Small intestine (tissue), 7 donors: Measurements from ENCODE around the gene TBCEL. TPM values are rescaled to one million over a fixed set of nuclear protein-coding genes. Genes with fewer than 3 reads are reported as not detected.

Experiments
- DNase-seq, 2 donors: peaks; one replicate each; pipeline versions ENCODE4 v3.0.0 to v3.0.0-alpha.2; 2013
- FAIRE-seq: peaks from 2 replicates; lab custom pipeline; 2012; peaks lifted over from hg19 to GRCh38; lab: Jason Lieb, UNC
- H3K27ac ChIP-seq, 3 donors: one replicate each; pipeline ENCODE4 v1.5.1; 2013; ENCODE audit warnings: low read length in 2 of 3, mild to moderate bottlenecking in 2 of 3, control low read depth in 1 of 3, inconsistent platforms in 1 of 3, low read depth in 1 of 3, moderate library complexity in 1 of 3
- H3K27me3 ChIP-seq, 3 donors: one replicate each; pipeline ENCODE4 v1.6.1; 2013; ENCODE audit warnings: low read length in 3 of 3, inconsistent platforms in 1 of 3; ENCODE audit not compliant: control insufficient read depth in 3 of 3, insufficient read depth in 3 of 3
- H3K36me3 ChIP-seq, 3 donors: one replicate each; pipeline ENCODE4 v1.6.1; 2013; ENCODE audit warnings: low read length in 3 of 3, inconsistent platforms in 1 of 3, low read depth in 1 of 3, mild to moderate bottlenecking in 1 of 3, moderate library complexity in 1 of 3; ENCODE audit not compliant: control insufficient read depth in 3 of 3, insufficient read depth in 2 of 3
- H3K4me1 ChIP-seq, 3 donors: one replicate each; pipeline ENCODE4 v1.6.1; 2013; ENCODE audit warnings: low read length in 2 of 3, inconsistent platforms in 1 of 3, low read depth in 1 of 3, mild to moderate bottlenecking in 1 of 3, moderate library complexity in 1 of 3; ENCODE audit not compliant: control insufficient read depth in 3 of 3, insufficient read depth in 2 of 3
- H3K4me3 ChIP-seq, 3 donors: one replicate each; pipeline ENCODE4 v1.5.1; 2013; ENCODE audit warnings: low read length in 3 of 3, control low read depth in 1 of 3, inconsistent platforms in 1 of 3, low read depth in 1 of 3, mild to moderate bottlenecking in 1 of 3, moderate library complexity in 1 of 3
- H3K9me3 ChIP-seq, 2 donors: one replicate each; pipeline ENCODE4 v1.6.1; 2013; ENCODE audit warnings: low read depth in 1 of 2, low read length in 1 of 2; ENCODE audit not compliant: control insufficient read depth in 2 of 2, insufficient read depth in 1 of 2
- WGBS, 3 donors: extraction: QIAGEN DNeasy Blood & Tissue Kit; methylation state at CpG; one replicate each; pipeline ENCODE4 v1.1.7; 2013; 5-methylcytosine and 5-hydroxymethylcytosine counted together
- polyA plus RNA-seq, 4 donors: library from polyadenylated mRNA; stranded (reverse) in 3 of 4; unstranded in 1 of 4; fragments of 200-250 nt in 3 of 4; fragments of 120-200 nt in 1 of 4; gene quantifications; one replicate each; pipeline versions ENCODE4 v1.2.1 to v1.2.3, GENCODE V29; 2013
- donor health status: healthy with polysubstance abuse.
- donor health status: control.
- donor health status: control.
- donor health status: Bipolar disorder and iron deficiency.
- donor health status: healthy.

The TBCEL gene
- polyA plus RNA-seq, 4 donors: 3.1 to 24.0 (median 4.0) TPM

GRCh38 chr11:121090145-121090721, 66.3 kb downstream of the TBCEL start:
- WGBS, 3 donors: 96 to 97% (median 96%) methylated on average over 5 of the region's 5 CpGs
- no peak for FAIRE-seq

GRCh38 chr11:121091492-121092152, 67.7 kb downstream of the TBCEL start:
- no peaks in the 10 kb centered on the region for H3K27me3 ChIP-seq
- peaks cover 0 to 11% (median 0%) of the 10 kb centered on the region in 3 donors for H3K4me1 ChIP-seq
- H3K9me3 ChIP-seq: no peaks in the 10 kb centered on the region
- no peak overlapping the region for H3K4me3 ChIP-seq
- peak overlapping the region in 1 of 3 donors; percentile 60 for H3K27ac ChIP-seq
- peaks cover 0 to 4% (median 0%) of the 10 kb centered on the region in 3 donors for H3K36me3 ChIP-seq
- FAIRE-seq (no peak), DNase-seq (peak; percentile 62 to 76)
- 47 to 58% (median 47%) methylated on average over 3 of the region's 3 CpGs for WGBS, 3 donors

More at GRCh38 chr11:121090145-121090721, 66.3 kb downstream of the TBCEL start:
- H3K36me3 ChIP-seq: peaks cover 0 to 4% (median 0%) of the 10 kb centered on the region in 3 donors
- no peak overlapping the region for H3K4me3 ChIP-seq
- H3K27ac ChIP-seq: no peak overlapping the region
- no peak for DNase-seq
- no peaks in the 10 kb centered on the region for H3K9me3 ChIP-seq
- H3K27me3 ChIP-seq: no peaks in the 10 kb centered on the region
- H3K4me1 ChIP-seq: peaks cover 0 to 14% (median 0%) of the 10 kb centered on the region in 3 donors

DNA sequence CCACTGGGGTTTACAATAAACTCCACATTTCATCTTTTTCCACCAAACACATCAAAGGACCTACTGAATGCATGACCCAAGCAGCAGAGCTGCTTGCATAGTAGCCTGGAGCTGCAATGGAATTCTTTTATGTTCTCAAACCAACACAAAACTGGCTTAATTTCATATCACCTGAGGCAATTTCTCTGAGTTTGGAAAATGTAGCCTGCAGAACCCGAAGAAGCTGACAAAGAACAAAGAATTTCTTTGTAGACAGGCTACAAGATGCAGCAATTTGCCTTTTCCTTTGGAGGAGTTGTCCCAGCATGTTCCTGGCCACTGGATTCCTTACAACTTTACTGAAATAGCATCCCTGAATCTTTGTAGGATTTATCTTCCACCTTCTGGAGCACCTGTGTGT, 71.7 kb downstream of the TBCEL start:
- H3K4me1 ChIP-seq: peaks cover 0 to 3% (median 0%) of the 10 kb centered on the region in 3 donors
- no peak overlapping the region for H3K27ac ChIP-seq
- H3K4me3 ChIP-seq: no peak overlapping the region
- 75 to 93% (median 77%) methylated on average over 1 of the region's 1 CpG for WGBS, 3 donors
- H3K36me3 ChIP-seq: no peaks in the 10 kb centered on the region
- no peaks in the 10 kb centered on the region for H3K9me3 ChIP-seq
- DNase-seq: no peak
- FAIRE-seq: no peak
- H3K27me3 ChIP-seq: no peaks in the 10 kb centered on the region

- FAIRE-seq: no peak
- WGBS, 3 donors: 78 to 89% (median 87%) methylated on average over 4 of the region's 4 CpGs
- H3K27me3 ChIP-seq: no peaks in the 10 kb centered on the region
Observed at GRCh38 chr11:121099364-121099763, 75.5 kb downstream of the TBCEL start.

GRCh38 chr11:121099885-121100284, 76.0 kb downstream of the TBCEL start:
- Histone ChIP-seq H3K27ac (no peak overlapping the region), H3K27me3 (no peaks in the 10 kb centered on the region), H3K36me3 (no peaks in the 10 kb centered on the region), H3K4me3 (no peak overlapping the region), H3K9me3 (no peaks in the 10 kb centered on the region), H3K4me1 (no peaks in the 10 kb centered on the region)
- FAIRE-seq: no peak
- 68 to 83% (median 82%) methylated on average over 4 of the region's 4 CpGs for WGBS, 3 donors
- DNase-seq: no peak

More at GRCh38 chr11:121099364-121099763, 75.5 kb downstream of the TBCEL start:
- Histone ChIP-seq H3K4me3 (no peak overlapping the region), H3K4me1 (no peaks in the 10 kb centered on the region), H3K36me3 (no peaks in the 10 kb centered on the region), H3K9me3 (no peaks in the 10 kb centered on the region), H3K27ac (no peak overlapping the region)
- no peak for DNase-seq

DNA sequence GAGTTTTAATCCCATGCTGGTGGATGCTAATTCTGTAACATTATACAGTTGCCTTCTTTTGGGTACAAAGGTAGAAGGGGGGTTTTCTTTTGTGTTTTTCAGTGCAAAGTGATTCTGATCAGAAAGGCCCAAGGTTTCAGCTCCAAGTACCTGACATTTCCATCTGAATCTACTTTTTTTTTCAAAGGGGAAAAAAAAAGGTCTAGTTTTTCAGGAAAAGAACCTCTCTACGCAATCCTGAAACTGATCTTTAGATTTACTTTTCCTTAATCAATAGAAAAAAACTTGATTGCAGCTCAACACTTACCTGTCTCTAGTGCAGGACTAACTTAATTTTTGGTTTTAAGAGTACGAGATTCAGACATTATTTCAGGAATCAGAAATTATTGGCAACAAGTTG, 77.0 kb downstream of the TBCEL start, which contains the start of gene TECTA:
TECTA (plus strand) TSS at position 301 of the 400 bp plus-strand sequence. CDS start 1,423 bp downstream, outside the sequence.
- no peak for FAIRE-seq
- H3K4me1 ChIP-seq: no peaks in the 10 kb centered on the region

DNA sequence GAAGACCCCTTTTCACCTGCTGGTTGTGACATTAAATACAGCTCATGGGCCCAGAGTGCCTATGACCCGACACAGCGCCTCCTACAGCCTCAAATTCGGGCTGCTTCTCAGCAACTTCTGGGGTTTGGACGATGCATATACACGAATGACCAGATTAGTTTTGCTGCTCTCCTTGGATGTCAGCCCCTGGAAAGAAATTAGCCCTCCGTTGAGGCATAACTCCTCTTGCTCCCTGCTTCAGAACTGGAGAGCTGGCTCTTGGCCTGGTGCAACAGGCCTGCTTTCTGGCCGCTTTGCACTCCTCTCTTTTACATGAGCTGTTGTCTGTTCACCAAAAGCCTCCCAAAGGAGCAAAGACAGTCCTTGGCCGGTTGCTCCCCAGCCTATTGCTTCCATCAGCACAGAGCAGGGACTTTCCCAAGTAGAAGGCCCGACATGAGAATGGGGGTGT, 80.4 kb downstream of the TBCEL start:
- DNase-seq: no peak
- Histone ChIP-seq H3K4me1 (no peaks in the 10 kb centered on the region), H3K4me3 (no peak overlapping the region), H3K27ac (no peak overlapping the region), H3K9me3 (no peaks in the 10 kb centered on the region), H3K36me3 (no peaks in the 10 kb centered on the region), H3K27me3 (no peaks in the 10 kb centered on the region)
- 74 to 91% (median 88%) methylated on average over 9 of the region's 9 CpGs for WGBS, 3 donors
- FAIRE-seq: no peak

More for the DNA sequence above, 77.0 kb downstream of the TBCEL start, which contains the start of gene TECTA:
- Histone ChIP-seq H3K9me3 (no peaks in the 10 kb centered on the region), H3K4me3 (no peak within 1 kb of the TSS), H3K27ac (no peak within 1 kb of the TSS), H3K27me3 (no peaks in the 10 kb centered on the region), H3K36me3 (no peaks in the 10 kb centered on the region)
- no peak for DNase-seq
- WGBS, 3 donors: 92 to 94% (median 93%) methylated on average over 2 of the region's 2 CpGs

GRCh38 chr11:121105063-121105480, 81.2 kb downstream of the TBCEL start:
- FAIRE-seq (no peak), DNase-seq (no peak)
- no peak overlapping the region for H3K27ac ChIP-seq
- 57 to 78% (median 75%) methylated on average over 4 of the region's 4 CpGs for WGBS, 3 donors
- no peaks in the 10 kb centered on the region for H3K36me3 ChIP-seq
- no peaks in the 10 kb centered on the region for H3K9me3 ChIP-seq
- H3K27me3 ChIP-seq: no peaks in the 10 kb centered on the region
- H3K4me3 ChIP-seq: no peak overlapping the region
- no peaks in the 10 kb centered on the region for H3K4me1 ChIP-seq
